ENCODE measurements around the gene ATP10A.

ATP10A gene

GRCh38 chr15:25708391-25708790, 154.7 kb downstream of the ATP10A start:
- Histone ChIP-seq H3K27me3 (replicated peaks) (no peaks in the 10 kb centered on the region), H3K4me3 (ENCODE audit: low read depth, low read length) (no peak overlapping the region), H3K27ac (no peak overlapping the region), H3K36me3 (replicated peaks) (no peaks in the 10 kb centered on the region)
- no peak for DNase-seq
- in situ Hi-C loops (cut with HindIII; ENCODE audit: low pct_ligation_motif_present, low sequenced_read_pairs) = no loop called here
- TF ChIP-seq CTCF (IDR thresholded peaks at IDR 0.05; ENCODE audit: low read depth, low read length, missing control alignments) = no peak

- TF ChIP-seq CTCF (IDR thresholded peaks at IDR 0.05; ENCODE audit: low read depth, low read length, missing control alignments) = no peak
- no peaks in the 10 kb centered on the region for H3K36me3 ChIP-seq (replicated peaks)
- in situ Hi-C loops (cut with HindIII; ENCODE audit: low pct_ligation_motif_present, low sequenced_read_pairs) = no loop called here
- H3K4me3 ChIP-seq (ENCODE audit: low read depth, low read length) = no peak overlapping the region
- H3K27ac ChIP-seq = no peak overlapping the region
- DNase-seq = no peak
- H3K27me3 ChIP-seq (replicated peaks) = no peaks in the 10 kb centered on the region
Observed at GRCh38 chr15:25707656-25708365, 155.3 kb downstream of the ATP10A start.

GRCh38 chr15:25706176-25706955, 156.8 kb downstream of the ATP10A start:
- no peak for DNase-seq
- H3K36me3 ChIP-seq (replicated peaks) = no peaks in the 10 kb centered on the region
- no peaks in the 10 kb centered on the region for H3K27me3 ChIP-seq (replicated peaks)
- H3K27ac ChIP-seq = no peak overlapping the region
- TF ChIP-seq CTCF (IDR thresholded peaks at IDR 0.05; ENCODE audit: low read depth, low read length, missing control alignments) = no peak
- in situ Hi-C loops (cut with HindIII; ENCODE audit: low pct_ligation_motif_present, low sequenced_read_pairs) = no loop called here
- no peak overlapping the region for H3K4me3 ChIP-seq (ENCODE audit: low read depth, low read length)

GRCh38 chr15:25705433-25706115, 157.6 kb downstream of the ATP10A start:
- no peak for DNase-seq
- no peaks in the 10 kb centered on the region for H3K36me3 ChIP-seq (replicated peaks)
- no peak overlapping the region for H3K4me3 ChIP-seq (ENCODE audit: low read depth, low read length)
- in situ Hi-C loops (cut with HindIII; ENCODE audit: low pct_ligation_motif_present, low sequenced_read_pairs) = no loop called here
- H3K27ac ChIP-seq = no peak overlapping the region
- TF ChIP-seq CTCF (IDR thresholded peaks at IDR 0.05; ENCODE audit: low read depth, low read length, missing control alignments) = no peak
- no peaks in the 10 kb centered on the region for H3K27me3 ChIP-seq (replicated peaks)

GRCh38 chr15:25703726-25704125, 159.4 kb downstream of the ATP10A start:
- in situ Hi-C loops (cut with HindIII; ENCODE audit: low pct_ligation_motif_present, low sequenced_read_pairs) = no loop called here
- no peak for DNase-seq
- Histone ChIP-seq H3K36me3 (replicated peaks) (no peaks in the 10 kb centered on the region), H3K4me3 (ENCODE audit: low read depth, low read length) (no peak overlapping the region), H3K27ac (no peak overlapping the region), H3K27me3 (replicated peaks) (no peaks in the 10 kb centered on the region)
- no peak for TF ChIP-seq CTCF (IDR thresholded peaks at IDR 0.05; ENCODE audit: low read depth, low read length, missing control alignments)

Data from brain microvascular endothelial cell (primary cell).